ENCODE data around the gene UGT8.

- TF ChIP-seq POLR2A (IDR thresholded peaks at IDR 0.05) (no peak), POLR2AphosphoS5 (IDR thresholded peaks at IDR 0.05) (no peak)
Measured at GRCh38 chr4:114674080-114674479, 75.5 kb downstream of the UGT8 start.
